GM18951 (cell line): ENCODE results near the gene AURKB.

Source experiments
- POLR2A ChIP-seq: IDR thresholded peaks from 4 replicates; pipeline ENCODE4 v1.6.1; 2011; ENCODE audit warnings: mild to moderate bottlenecking; ENCODE audit not compliant: insufficient read length, insufficient read depth; ENCODE audit errors: extremely low read depth
- in situ Hi-C: fragments of 300-500 bp; cut with MboI; formaldehyde crosslinking; loops from one replicate; pipeline ENCODE4 v1.12.0; 2022; ENCODE audit warnings: low sequenced_read_pairs, mixed read lengths, inconsistent platforms; ENCODE audit not compliant: unreplicated experiment

Gene AURKB

GRCh38 chr17:8166731-8167130 is 43.6 kb downstream of the AURKB start:
- no peak for TF ChIP-seq POLR2A

GRCh38 chr17:8164815-8165131 is 45.6 kb downstream of the AURKB start:
- TF ChIP-seq POLR2A = no peak
- in situ Hi-C loops = no loop called here

More at GRCh38 chr17:8166731-8167130, 43.6 kb downstream of the AURKB start:
- in situ Hi-C loops = no loop called here

GRCh38 chr17:8163978-8164814 is 46.2 kb downstream of the AURKB start:
- in situ Hi-C loops = no loop called here
- TF ChIP-seq POLR2A = no peak

- in situ Hi-C loops = no loop called here
Observed at GRCh38 chr17:8162997-8163977, 47.1 kb downstream of the AURKB start.

GRCh38 chr17:8162233-8162996 is 48.0 kb downstream of the AURKB start, which contains the start of gene VAMP2:
Gene VAMP2 (minus strand): TSS chr17:8162948. CDS start chr17:8162879, 69 bp downstream.
- in situ Hi-C loops = no loop called here
- TF ChIP-seq POLR2A = peak; percentile 82

More at GRCh38 chr17:8162997-8163977, 47.1 kb downstream of the AURKB start:
- TF ChIP-seq POLR2A = no peak

- no peak for TF ChIP-seq POLR2A
- in situ Hi-C loops = no loop called here
Observed at GRCh38 chr17:8161289-8162232, 48.8 kb downstream of the AURKB start.

- in situ Hi-C loops = no loop called here
- no peak for TF ChIP-seq POLR2A
Observed at GRCh38 chr17:8160741-8161221, 49.6 kb downstream of the AURKB start.

GRCh38 chr17:8160224-8160577 is 50.2 kb downstream of the AURKB start:
- in situ Hi-C loops = no loop called here
- TF ChIP-seq POLR2A = no peak

- in situ Hi-C loops = no loop called here
- no peak for TF ChIP-seq POLR2A
Observed at GRCh38 chr17:8159459-8160223, 50.7 kb downstream of the AURKB start.

- in situ Hi-C loops = no loop called here
- no peak for TF ChIP-seq POLR2A
Observed at GRCh38 chr17:8159032-8159400, 51.4 kb downstream of the AURKB start.
